ENCODE measurements around the gene CCDC69. TPM values are rescaled to one million over a fixed set of nuclear protein-coding genes. Genes with fewer than 3 reads are reported as not detected.
"Not testable (repeated sequence)": the region's sequence is repeated elsewhere in the genome, so short reads cannot be mapped to it uniquely, and the experiment has no call there.

The CCDC69 gene
- total RNA-seq, 1 donor from 2014 or later: 0.79 TPM

DNA sequence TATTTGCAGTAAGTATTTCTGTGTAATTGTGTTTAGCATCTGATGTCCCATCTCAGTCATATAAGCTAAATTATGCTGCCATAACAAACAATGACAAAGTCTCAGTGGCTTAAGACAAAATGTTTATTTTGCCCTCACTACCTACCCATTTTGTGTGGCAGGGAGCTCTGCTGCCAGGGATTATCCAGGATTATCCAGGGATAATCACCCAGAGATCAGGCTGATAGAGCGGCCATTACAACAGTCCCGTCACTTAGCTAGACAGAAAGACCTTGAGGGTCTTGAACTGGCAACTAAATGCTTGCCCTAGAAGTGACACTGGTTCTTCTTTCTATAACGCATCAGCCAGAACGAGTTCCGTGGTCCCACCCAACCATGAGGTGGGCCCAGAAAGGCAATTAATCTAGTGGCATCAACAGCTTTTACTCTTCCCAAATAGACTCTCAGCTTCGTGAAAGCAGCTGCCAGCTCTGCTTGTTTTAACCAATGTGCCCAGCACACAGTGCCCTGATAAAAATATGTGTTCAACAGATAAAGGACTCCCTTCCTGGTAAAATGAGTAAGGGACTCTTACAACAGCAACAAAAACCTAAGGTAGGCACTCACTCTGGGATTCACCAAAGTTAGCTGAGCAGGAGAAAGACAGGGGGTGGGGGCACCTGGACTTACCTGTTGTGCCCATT lies 22.8 kb downstream of the CCDC69 start:
- H3K36me3 ChIP-seq (ENCODE audit: control insufficient read depth, insufficient read depth, low read length): no peaks in the 10 kb centered on the region
- TF ChIP-seq, protein P1, sequence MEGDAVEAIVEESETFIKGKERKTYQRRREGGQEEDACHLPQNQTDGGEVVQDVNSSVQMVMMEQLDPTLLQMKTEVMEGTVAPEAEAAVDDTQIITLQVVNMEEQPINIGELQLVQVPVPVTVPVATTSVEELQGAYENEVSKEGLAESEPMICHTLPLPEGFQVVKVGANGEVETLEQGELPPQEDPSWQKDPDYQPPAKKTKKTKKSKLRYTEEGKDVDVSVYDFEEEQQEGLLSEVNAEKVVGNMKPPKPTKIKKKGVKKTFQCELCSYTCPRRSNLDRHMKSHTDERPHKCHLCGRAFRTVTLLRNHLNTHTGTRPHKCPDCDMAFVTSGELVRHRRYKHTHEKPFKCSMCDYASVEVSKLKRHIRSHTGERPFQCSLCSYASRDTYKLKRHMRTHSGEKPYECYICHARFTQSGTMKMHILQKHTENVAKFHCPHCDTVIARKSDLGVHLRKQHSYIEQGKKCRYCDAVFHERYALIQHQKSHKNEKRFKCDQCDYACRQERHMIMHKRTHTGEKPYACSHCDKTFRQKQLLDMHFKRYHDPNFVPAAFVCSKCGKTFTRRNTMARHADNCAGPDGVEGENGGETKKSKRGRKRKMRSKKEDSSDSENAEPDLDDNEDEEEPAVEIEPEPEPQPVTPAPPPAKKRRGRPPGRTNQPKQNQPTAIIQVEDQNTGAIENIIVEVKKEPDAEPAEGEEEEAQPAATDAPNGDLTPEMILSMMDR (IDR thresholded peaks at IDR 0.05; ENCODE audit: insufficient read depth, low read length, severe bottlenecking): no peak
- DNase-seq (ENCODE audit: low read depth) (no peak), FAIRE-seq (no peak)
- H3K4me3 ChIP-seq (ENCODE audit: low read depth, low read length): no peak overlapping the region
- no peaks in the 10 kb centered on the region for H3K27me3 ChIP-seq (ENCODE audit: control insufficient read depth, insufficient read depth, low read length)

DNA sequence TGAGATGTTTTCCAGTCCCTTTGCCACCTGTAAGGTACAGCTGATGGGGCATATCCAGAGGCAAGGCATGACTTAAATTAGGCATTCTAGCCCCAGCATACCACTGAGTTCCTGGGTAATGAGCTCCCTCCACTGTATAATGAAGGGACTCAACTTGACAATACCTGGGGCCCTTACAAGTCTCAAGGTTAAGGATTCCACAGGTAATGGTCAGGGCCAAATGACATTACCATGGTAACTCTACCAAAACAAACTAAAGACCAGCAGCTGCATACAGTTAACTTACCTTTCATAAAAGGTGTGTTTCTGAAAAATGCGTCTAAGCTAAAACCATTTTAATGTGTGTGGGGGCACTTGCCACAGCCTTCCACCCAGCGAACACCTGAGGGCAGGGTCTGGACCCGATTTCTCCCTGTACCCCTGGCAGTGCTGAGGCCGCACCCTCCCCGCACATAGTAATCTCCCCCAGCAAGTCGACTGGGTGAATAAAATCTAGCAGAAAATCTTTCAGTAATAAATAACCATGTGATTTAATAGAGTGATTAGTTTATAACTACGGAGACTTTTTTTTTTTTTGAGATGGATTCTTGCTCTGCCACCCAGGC lies 24.2 kb downstream of the CCDC69 start:
- FAIRE-seq: no peak
- TF ChIP-seq, protein P1 (IDR thresholded peaks at IDR 0.05; ENCODE audit: insufficient read depth, low read length, severe bottlenecking): no peak
- Histone ChIP-seq H3K27me3 (ENCODE audit: control insufficient read depth, insufficient read depth, low read length) (no peaks in the 10 kb centered on the region), H3K36me3 (ENCODE audit: control insufficient read depth, insufficient read depth, low read length) (no peaks in the 10 kb centered on the region), H3K4me3 (ENCODE audit: low read depth, low read length) (no peak overlapping the region)
- DNase-seq (ENCODE audit: low read depth): no peak

DNA sequence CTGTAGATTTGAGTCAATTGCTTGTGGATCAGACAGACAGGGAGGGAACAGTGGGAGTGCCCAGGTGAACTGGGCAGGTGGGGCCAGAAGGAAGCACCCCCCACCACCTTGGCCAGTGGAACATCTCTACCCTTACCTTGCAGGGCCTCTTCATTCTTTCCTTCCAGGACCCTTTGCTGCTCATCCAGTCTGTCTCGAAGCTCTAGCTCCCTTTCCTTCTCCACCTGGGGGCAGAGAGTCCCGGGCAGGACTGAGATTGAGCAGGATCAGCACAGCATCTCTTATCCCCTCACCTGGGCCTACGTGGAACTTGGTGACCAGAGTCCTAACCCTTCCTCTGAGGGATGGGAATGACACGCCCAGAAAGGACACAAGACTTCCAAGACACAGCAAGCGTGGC lies 25.0 kb downstream of the CCDC69 start:
- no peak overlapping the region for H3K4me3 ChIP-seq (ENCODE audit: low read depth, low read length)
- no peaks in the 10 kb centered on the region for H3K27me3 ChIP-seq (ENCODE audit: control insufficient read depth, insufficient read depth, low read length)
- FAIRE-seq: no peak
- DNase-seq (ENCODE audit: low read depth): no peak
- no peaks in the 10 kb centered on the region for H3K36me3 ChIP-seq (ENCODE audit: control insufficient read depth, insufficient read depth, low read length)
- TF ChIP-seq, protein P1 (IDR thresholded peaks at IDR 0.05; ENCODE audit: insufficient read depth, low read length, severe bottlenecking): no peak

DNA sequence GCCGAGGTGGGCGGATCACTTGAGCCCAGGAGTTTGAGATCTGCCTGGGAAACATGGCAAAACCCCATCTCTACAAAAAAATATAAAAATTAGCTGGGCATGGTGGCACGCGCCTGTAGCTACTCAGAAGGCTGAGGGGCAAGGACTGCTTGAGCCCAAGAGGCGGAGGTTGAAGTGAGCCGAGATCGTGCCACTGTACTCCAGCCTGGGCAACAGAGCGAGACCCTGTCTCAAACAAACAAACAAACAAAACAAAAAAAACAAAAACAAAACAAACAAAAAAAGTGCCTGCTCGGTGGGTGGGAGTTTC lies 26.6 kb downstream of the CCDC69 start:
- H3K27me3 ChIP-seq (ENCODE audit: control insufficient read depth, insufficient read depth, low read length); DNase-seq (ENCODE audit: low read depth); H3K4me3 ChIP-seq (ENCODE audit: low read depth, low read length); FAIRE-seq; H3K36me3 ChIP-seq (ENCODE audit: control insufficient read depth, insufficient read depth, low read length): not testable (repeated sequence)

DNA sequence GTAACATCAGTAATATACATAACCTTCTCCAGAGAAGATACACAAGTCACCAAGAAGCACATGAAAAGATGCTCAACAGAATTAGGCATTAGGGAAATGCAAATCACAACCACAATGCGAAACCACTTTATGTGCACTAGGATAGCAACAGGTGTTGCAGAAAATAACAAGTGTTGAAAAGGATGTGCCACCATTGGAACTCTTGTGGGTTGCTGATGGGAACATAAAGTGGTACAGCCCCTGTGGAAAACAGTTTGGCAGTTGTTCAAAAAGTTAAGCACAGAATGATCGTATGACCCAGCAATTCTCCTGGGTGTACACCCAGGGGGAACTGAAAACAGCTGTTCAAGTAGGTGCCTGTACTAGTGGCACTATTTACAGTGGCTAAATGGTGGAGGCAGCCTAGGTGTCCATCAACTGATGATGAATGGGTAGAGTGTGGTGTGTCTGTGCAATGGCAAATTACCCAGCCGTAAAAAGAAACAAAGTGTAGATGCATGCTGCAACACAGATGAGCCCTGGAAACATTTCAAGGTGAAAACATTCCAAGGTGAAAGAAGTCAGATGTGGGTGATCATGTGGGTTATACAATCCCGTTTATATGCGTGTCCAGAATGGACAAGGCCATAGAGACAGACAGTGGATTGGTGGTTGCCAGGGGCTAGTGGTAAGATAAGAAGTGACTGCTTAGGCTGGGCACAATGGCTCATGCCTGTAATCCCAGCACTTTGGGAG lies 27.2 kb downstream of the CCDC69 start:
- Histone ChIP-seq H3K27me3 (ENCODE audit: control insufficient read depth, insufficient read depth, low read length) (no peaks in the 10 kb centered on the region), H3K4me3 (ENCODE audit: low read depth, low read length) (no peak overlapping the region), H3K36me3 (ENCODE audit: control insufficient read depth, insufficient read depth, low read length) (no peaks in the 10 kb centered on the region)
- TF ChIP-seq, protein P1 (IDR thresholded peaks at IDR 0.05; ENCODE audit: insufficient read depth, low read length, severe bottlenecking): no peak
- FAIRE-seq: no peak
- DNase-seq (ENCODE audit: low read depth): no peak

DNA sequence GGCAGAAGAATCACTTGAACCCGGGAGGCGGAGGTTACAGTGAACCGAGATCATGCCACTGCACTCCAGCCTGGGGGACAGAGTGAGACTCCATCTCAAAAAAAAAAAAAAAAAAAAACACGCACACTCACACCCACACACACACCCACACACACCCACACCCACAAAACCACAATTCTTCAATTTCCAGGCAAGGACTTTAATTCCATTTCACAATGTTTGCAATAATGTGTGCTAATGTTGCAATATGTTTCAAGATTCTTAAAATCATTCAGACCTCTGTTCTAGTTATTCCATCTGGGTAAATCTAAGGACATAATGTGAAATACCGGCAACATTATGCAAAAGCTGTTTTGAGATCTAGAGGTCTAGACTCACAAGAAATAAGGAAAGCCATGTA lies 28.3 kb downstream of the CCDC69 start:
- DNase-seq (ENCODE audit: low read depth) (no peak), FAIRE-seq (no peak)

More for the DNA sequence above, 28.3 kb downstream of the CCDC69 start:
- Histone ChIP-seq H3K4me3 (ENCODE audit: low read depth, low read length) (no peak overlapping the region), H3K36me3 (ENCODE audit: control insufficient read depth, insufficient read depth, low read length) (no peaks in the 10 kb centered on the region), H3K27me3 (ENCODE audit: control insufficient read depth, insufficient read depth, low read length) (no peaks in the 10 kb centered on the region)
- TF ChIP-seq, protein P1 (IDR thresholded peaks at IDR 0.05; ENCODE audit: insufficient read depth, low read length, severe bottlenecking): no peak
